ENCODE measurements around the gene FES.
"Not testable (repeated sequence)": the region's sequence is repeated elsewhere in the genome, so short reads cannot be mapped to it uniquely, and the experiment has no call there.

The FES gene

GRCh38 chr15:90915216-90915807 lies 31.0 kb downstream of the FES start:
- no peak for DNase-seq
- Mint-ChIP-seq H3K9me3 (no peaks in the 10 kb centered on the region), H3K4me3 (no peak overlapping the region), H3K4me1 (peaks cover 8% of the 10 kb centered on the region), H3K27ac (peak overlapping the region in 1 of 2 donors; percentile 11), H3K27me3 (no peaks in the 10 kb centered on the region)
- no peak for ATAC-seq

- Mint-ChIP-seq H3K4me1 (peaks cover 8% of the 10 kb centered on the region), H3K4me3 (no peak overlapping the region), H3K27me3 (no peaks in the 10 kb centered on the region), H3K9me3 (no peaks in the 10 kb centered on the region), H3K27ac (peak overlapping the region in 1 of 2 donors; percentile 11)
- DNase-seq = no peak
- ATAC-seq = no peak
Measured at GRCh38 chr15:90915808-90916440, 31.6 kb downstream of the FES start.

GRCh38 chr15:90916461-90916860 lies 32.2 kb downstream of the FES start:
- Mint-ChIP-seq H3K27me3 (no peaks in the 10 kb centered on the region), H3K9me3 (no peaks in the 10 kb centered on the region), H3K4me3 (no peak overlapping the region), H3K27ac (no peak overlapping the region), H3K4me1 (peaks cover 8% of the 10 kb centered on the region)
- ATAC-seq (no peak), DNase-seq (no peak)

GRCh38 chr15:90917569-90917968 lies 33.3 kb downstream of the FES start:
- Mint-ChIP-seq H3K4me1 (peaks cover 8% of the 10 kb centered on the region), H3K27ac (no peak overlapping the region), H3K4me3 (no peak overlapping the region), H3K27me3 (no peaks in the 10 kb centered on the region), H3K9me3 (no peaks in the 10 kb centered on the region)
- DNase-seq (no peak), ATAC-seq (no peak)

- Mint-ChIP-seq H3K4me1 (peaks cover 8% of the 10 kb centered on the region), H3K9me3 (no peaks in the 10 kb centered on the region), H3K4me3 (no peak overlapping the region), H3K27ac (peak overlapping the region in 1 of 2 donors; percentile 9), H3K27me3 (no peaks in the 10 kb centered on the region)
- ATAC-seq (no peak), DNase-seq (no peak)
Measured at GRCh38 chr15:90918034-90918788, 33.9 kb downstream of the FES start.

- no peak overlapping the region for H3K27ac Mint-ChIP-seq
- peaks cover 9% of the 10 kb centered on the region for H3K4me1 Mint-ChIP-seq
- DNase-seq = no peak
- no peak for ATAC-seq
- no peaks in the 10 kb centered on the region for H3K27me3 Mint-ChIP-seq
- no peaks in the 10 kb centered on the region for H3K9me3 Mint-ChIP-seq
- no peak overlapping the region for H3K4me3 Mint-ChIP-seq
Measured at GRCh38 chr15:90918835-90919234, 34.5 kb downstream of the FES start.

GRCh38 chr15:90921887-90922286 lies 37.6 kb downstream of the FES start:
- no peak overlapping the region for H3K4me3 Mint-ChIP-seq
- ATAC-seq = no peak
- no peak overlapping the region for H3K27ac Mint-ChIP-seq

GRCh38 chr15:90922712-90923322 lies 38.5 kb downstream of the FES start:
- DNase-seq (peak in 1 of 2 donors; percentile 34), ATAC-seq (peak; percentile 85)
- H3K4me3 Mint-ChIP-seq, H3K9me3 Mint-ChIP-seq, H3K27me3 Mint-ChIP-seq: not testable (repeated sequence)
- Mint-ChIP-seq H3K27ac (peak overlapping the region in 1 of 2 donors; percentile 50), H3K4me1 (peaks cover 10% of the 10 kb centered on the region)

More at GRCh38 chr15:90921887-90922286, 37.6 kb downstream of the FES start:
- no peaks in the 10 kb centered on the region for H3K9me3 Mint-ChIP-seq
- peaks cover 10% of the 10 kb centered on the region for H3K4me1 Mint-ChIP-seq
- no peak for DNase-seq
- no peaks in the 10 kb centered on the region for H3K27me3 Mint-ChIP-seq

- Mint-ChIP-seq H3K9me3 (no peaks in the 10 kb centered on the region), H3K4me3 (no peak overlapping the region), H3K27me3 (no peaks in the 10 kb centered on the region), H3K27ac (no peak overlapping the region), H3K4me1 (peaks cover 16% of the 10 kb centered on the region)
- peak; percentile 87 for ATAC-seq
- peak in 1 of 2 donors; percentile 40 for DNase-seq
Measured at GRCh38 chr15:90924375-90924774, 40.1 kb downstream of the FES start.

GRCh38 chr15:90926766-90927165 lies 42.5 kb downstream of the FES start:
- not testable (repeated sequence) for H3K4me3 Mint-ChIP-seq, H3K9me3 Mint-ChIP-seq, DNase-seq, H3K27ac Mint-ChIP-seq, ATAC-seq, H3K27me3 Mint-ChIP-seq
- peaks cover 30% of the 10 kb centered on the region for H3K4me1 Mint-ChIP-seq

- not testable (repeated sequence) for H3K27me3 Mint-ChIP-seq
Measured at GRCh38 chr15:90928106-90928505, 43.8 kb downstream of the FES start.

GRCh38 chr15:90929246-90930019 lies 45.1 kb downstream of the FES start:
- Mint-ChIP-seq H3K27me3 (no peaks in the 10 kb centered on the region), H3K4me1 (peaks cover 47% of the 10 kb centered on the region), H3K9me3 (no peaks in the 10 kb centered on the region), H3K27ac (peak overlapping the region; percentile 97 to 98), H3K4me3 (peak overlapping the region; percentile 97 to 100)
- ATAC-seq (peak; percentile 0), DNase-seq (no peak)

More at GRCh38 chr15:90928106-90928505, 43.8 kb downstream of the FES start:
- not testable (repeated sequence) for ATAC-seq, DNase-seq, H3K9me3 Mint-ChIP-seq
- Mint-ChIP-seq H3K4me1 (peaks cover 41% of the 10 kb centered on the region), H3K27ac (peak overlapping the region; percentile 12 to 64), H3K4me3 (peak overlapping the region; percentile 40 to 47)

- DNase-seq = no peak
- Mint-ChIP-seq H3K4me1 (peaks cover 56% of the 10 kb centered on the region), H3K4me3 (peak overlapping the region; percentile 97 to 100), H3K27ac (peak overlapping the region; percentile 12 to 97), H3K27me3 (no peaks in the 10 kb centered on the region), H3K9me3 (no peaks in the 10 kb centered on the region)
- no peak for ATAC-seq
Measured at GRCh38 chr15:90930861-90931574, 46.7 kb downstream of the FES start.

- DNase-seq = no peak
- H3K27ac Mint-ChIP-seq = peak overlapping the region; percentile 90 to 99
- ATAC-seq = no peak
- peaks cover 61% of the 10 kb centered on the region for H3K4me1 Mint-ChIP-seq
- peak overlapping the region; percentile 97 to 100 for H3K4me3 Mint-ChIP-seq
- no peaks in the 10 kb centered on the region for H3K9me3 Mint-ChIP-seq
- H3K27me3 Mint-ChIP-seq = no peaks in the 10 kb centered on the region
Measured at GRCh38 chr15:90931575-90931827, 47.2 kb downstream of the FES start.
